HG03060 (cell line): ENCODE data around the gene MYBBP1A.
"Not testable (repeated sequence)": the region's sequence is repeated elsewhere in the genome, so short reads cannot be mapped to it uniquely, and the experiment has no call there.

ENCODE experiments used
- ATAC-seq: cut with Tn5 transposase; IDR thresholded peaks from one replicate; pipeline ENCODE4 v1.9.1; 2021; ENCODE audit warnings: low read depth, moderate number of reproducible peaks; ENCODE audit not compliant: unreplicated experiment

The MYBBP1A gene

DNA sequence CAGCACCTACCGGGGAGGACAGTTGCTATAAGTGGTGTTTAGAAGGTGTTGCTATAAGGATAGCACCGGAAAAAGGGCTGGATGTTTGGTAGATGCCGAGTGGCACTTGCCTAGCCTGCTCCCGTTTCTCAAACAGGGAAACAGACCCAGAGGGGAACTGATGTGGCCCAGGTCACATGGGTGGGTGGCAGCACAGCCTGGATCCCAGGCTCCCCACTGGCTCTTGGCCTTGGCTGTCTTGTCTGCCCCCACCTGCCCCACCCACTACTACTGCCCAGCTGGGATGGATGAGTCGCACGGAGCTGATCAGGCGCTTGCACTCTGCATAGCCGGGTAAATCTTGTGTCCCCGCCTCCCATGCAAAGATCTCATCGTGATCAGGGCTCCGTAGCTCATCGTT lies 36.3 kb upstream of the MYBBP1A start:
- ATAC-seq: no peak

DNA sequence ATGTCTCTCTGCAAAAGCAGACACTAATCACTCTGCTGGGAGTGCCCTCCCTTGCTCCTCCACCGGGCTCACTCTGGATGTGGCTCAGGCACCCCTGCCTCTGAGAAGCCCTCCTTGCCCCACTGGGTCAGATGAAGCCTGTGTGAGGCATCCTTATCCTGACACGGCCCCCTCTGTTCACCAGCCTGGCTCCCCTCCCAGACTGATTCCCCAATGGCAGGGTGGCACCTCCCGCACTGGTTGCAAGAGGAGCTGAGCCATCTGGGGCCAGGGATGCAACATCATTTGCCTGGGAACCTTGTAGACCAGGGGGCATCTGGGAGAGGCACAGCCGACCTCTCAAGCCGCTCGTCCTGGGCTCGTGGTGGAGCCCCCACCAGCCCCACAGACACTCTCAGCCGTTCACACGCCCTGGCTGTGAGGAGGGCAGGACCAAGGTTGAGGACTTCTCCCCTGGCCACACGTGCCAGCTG lies 35.8 kb upstream of the MYBBP1A start:
- no peak for ATAC-seq

DNA sequence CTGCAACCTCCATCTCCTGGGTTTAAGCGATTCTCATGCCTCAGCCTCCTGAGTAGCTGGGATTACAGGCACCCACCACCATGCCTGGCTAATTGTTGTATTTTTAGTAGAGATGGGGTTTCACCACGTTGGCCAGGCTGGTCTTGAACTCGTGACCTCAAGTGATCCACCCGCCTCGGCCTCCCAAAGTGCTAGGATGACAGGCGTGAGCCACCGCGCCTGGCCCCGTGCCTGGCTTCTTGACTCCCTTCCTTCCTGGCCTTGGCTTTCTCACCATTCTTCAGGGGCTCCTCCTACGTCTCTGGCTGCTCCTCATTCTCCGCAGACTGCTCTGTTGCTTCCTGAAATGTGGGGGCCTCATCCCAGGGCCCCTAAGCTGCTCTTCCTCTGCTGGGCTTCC lies 34.9 kb upstream of the MYBBP1A start:
- ATAC-seq: not testable (repeated sequence)

DNA sequence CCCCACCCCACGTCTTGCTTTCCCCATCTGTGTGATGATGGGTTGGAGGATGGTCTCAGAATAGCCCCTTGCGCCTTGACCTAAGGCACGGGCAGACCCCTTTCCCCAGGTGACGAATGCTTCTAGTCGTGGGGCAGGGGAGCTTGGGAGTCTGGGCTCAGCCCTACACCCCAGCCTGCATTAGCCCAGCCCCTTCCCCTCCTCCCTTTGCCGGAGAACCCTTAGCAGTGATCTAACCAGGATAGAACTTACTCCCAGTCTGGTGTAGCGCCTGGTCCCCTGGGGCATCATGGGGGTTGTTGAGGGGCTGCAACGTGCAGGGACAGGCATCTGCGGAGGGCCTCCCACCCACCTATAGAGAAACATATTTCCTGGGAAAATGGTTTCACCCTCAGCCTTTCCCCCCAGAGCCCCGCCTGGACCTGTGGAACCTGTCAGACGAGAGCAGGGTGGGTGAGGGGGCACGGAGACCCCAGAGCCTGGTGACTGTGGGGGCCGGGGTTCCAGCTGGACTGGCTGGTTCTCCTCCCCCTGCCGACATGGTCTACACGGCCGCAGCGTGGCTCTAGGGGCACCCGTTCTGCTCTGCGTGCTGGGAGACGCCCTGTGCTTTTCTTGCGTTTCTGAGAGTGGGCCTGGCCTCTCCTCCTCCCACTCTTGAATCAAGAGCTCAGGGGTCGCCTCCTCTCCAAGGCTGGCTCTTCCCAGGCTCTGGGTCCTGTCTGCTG lies 33.9 kb upstream of the MYBBP1A start:
- no peak for ATAC-seq

DNA sequence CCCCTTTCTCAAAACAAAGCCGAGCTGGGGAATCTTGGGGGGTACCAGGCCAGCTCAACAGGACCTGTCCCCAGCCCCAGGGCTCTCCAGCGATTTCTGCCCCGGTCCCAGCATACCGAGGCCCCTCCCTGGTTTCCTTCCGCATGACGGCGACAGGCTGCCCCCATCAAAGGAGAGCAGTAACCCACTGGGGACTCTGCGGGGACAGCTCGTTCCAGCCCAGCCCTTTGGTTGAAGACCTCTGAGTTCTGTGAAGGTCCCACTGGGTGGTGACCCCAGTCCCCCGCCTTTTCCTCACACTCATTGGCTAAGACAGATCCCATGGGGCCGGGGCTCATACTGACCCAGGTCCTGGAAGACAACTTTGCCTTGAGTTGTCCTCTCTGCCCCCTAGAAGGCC lies 33.2 kb upstream of the MYBBP1A start:
- no peak for ATAC-seq

DNA sequence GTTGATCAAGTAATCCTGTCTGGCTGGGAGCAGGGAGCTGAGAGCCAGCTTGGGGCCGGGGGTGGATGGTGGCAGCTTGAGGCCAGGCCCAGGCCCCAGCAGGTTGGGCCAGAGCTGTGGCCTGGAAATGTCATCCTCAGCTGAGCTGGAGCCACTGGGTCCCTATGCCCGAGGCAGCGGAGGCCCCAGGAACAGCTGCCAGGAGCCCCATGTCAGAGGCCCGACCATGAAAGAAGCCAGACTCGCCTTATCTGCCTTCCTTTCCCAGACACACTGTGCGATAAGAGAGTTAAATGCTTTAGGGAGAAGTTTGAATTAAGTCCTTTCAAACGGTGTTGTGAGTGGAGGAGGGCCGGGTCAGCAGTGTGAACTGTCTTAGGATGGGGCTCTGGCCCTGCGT lies 32.6 kb upstream of the MYBBP1A start:
- ATAC-seq: no peak

DNA sequence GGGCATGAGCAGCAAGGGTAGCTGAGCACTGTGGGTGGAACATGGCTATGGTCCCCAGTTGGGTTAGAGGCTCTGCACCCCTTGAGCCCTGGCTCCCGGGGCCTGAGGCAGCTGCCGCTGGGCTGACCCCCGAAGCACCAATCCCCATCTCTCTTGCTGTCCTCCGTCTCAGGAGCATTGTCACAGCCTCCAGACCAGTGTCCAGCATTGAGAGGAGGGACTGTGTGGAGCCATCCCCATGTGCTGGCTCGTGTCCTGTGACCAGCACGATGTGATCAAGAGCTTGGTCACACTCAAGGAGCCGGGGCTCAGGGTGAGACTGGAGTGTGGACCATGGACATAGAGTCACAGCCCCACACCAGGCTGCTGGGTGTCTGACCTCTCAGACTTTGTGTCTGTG lies 32.0 kb upstream of the MYBBP1A start:
- ATAC-seq: no peak

DNA sequence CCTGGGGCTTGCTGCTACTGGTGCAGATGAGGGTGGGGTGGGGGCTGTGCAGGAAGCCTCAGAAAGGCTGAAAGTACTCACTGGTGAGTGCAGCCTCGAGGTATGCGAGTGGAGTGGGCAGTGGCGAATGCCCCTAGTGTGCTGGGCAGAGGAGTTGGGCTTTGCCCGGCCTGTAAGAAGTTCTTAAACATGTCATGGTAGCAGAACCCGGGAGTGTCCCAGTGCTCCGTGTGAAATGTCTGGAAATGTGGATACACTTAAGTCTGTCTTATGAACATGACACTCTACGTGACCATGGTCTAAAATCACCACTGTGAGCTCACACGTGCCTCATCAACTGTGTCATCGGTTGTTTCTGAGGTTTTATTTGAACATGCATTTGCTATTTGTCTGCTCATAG lies 30.9 kb upstream of the MYBBP1A start:
- ATAC-seq: no peak

DNA sequence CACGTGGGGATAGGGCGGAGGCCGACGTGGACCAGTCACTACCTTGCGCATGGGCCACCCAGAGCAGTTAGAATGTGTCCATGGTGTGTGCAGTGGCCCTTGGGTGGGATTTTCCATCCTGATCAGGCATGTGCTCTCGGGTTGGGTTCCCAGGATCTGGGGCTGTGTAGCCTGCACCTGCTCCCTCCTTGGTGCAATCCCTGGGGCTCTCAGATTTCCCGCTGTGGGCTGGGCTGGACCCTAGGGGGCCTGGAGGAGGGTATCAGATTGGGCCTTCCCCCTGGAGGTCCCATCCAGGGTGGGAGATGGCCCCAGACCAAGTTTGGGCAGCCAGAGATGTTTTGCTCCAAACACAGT lies 30.4 kb upstream of the MYBBP1A start:
- no peak for ATAC-seq

DNA sequence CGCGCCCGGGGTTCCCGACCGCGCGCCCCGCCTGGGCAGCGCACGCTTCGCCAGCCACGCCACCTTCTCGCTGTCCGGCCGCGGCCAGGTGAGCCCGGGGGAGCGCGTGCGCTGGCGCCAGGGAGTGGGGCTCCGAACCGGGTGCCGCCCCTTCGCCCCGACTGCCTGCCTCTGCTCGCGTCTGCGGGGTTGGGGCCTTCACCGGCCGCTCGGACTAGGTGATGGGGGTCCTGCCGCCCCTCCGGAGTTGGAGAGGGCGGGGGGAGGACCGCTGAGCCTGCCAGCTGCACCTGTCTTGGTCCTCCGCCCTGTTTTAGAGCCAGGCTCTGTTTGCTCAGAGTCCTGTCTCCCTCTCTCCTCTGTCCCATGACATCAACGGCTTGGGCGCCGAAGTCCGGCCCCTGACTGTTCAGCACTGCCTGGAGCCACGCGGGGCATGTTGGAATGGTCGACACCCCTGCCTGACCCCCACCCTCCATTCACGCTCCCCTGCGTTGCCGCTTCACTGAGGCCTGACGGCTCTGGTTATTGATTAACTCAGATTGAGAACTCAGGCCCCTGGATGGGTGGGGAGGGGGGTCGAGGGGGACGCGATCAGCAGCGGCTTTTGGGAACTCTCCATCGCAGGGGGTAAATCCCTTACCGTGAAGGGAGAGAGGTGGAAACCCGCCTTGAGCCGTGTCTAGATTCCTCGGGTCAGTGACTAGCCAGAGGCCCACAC lies 29.9 kb upstream of the MYBBP1A start:
- ATAC-seq: no peak

DNA sequence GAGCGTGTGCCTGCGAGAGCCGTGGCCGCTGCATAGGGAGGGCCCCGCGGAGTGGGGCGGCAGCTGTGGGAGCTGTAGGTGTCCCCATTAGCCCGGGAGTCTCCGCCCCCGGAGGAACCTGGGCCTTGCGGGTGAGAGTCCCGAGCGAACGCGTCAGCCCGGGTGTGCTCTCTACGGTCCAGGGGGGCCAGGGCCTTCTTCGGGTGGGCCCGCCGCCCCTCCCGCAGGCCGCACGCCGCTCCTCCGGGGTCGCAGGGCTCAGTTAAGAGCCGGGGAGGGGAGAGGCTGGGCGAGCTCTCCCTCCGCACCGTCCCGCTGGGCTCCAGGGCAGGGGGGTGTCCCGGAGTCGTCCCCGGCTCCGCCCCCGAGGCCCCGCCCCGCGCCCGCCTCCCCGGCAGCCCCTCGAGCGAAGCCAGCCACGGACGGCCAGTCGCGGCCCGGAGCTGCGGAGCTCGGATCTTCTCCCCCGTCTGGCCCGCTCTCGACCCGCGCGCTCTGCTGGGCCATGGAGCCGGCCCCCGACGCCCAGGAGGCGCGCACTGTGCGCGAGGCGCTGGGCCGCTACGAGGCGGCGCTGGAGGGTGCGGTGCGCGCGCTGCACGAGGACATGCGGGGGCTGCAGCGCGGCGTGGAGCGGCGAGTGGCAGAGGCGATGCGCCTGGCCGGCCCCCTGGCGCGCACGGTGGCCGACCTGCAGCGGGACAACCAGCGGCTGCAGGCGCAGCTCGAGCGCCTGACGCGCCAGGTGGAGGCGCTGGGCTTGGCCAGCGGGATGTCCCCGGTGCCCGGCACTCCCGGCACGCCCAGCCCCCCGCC lies 29.1 kb upstream of the MYBBP1A start, which contains the start of gene SMTNL2:
Gene SMTNL2 (plus strand): TSS at position 429 of the 816 bp plus-strand sequence. CDS start 77 bp downstream, at position 506.
- ATAC-seq: no peak

DNA sequence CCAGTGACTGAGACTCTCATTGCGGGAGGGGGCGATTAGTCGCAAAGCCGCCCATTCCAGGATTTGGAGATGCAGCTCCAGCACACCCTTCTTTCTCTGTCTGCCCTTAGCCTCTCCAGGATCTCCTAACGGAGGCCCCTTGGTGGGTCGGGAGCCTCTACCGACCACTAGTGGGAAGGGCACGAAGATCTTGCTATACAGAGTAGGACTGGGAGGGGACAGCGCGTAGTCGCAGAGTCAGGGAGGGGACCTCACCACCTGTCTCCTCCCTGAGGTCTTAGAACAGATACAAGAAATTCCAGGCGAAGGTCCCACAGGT lies 28.6 kb upstream of the MYBBP1A start:
- ATAC-seq: no peak

DNA sequence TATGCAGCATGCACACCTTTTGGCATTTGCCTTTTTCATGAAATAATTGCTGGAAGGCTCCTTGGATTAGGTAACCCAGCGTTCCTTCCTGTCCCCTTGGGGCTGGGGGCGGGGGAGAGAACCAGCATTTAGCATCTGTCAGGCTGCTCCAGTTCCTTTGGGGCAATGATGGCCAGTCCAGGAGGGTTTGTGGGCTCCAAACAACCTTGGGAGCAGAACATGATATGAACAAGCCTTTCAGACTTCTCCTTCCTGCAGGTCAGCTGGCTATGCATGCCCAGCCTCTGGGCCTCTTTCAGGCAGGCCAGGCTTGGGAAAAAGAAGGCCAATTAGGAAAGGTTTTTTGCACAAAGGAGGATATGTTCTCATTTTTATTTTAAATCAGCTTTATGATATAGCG lies 28.0 kb upstream of the MYBBP1A start:
- no peak for ATAC-seq

DNA sequence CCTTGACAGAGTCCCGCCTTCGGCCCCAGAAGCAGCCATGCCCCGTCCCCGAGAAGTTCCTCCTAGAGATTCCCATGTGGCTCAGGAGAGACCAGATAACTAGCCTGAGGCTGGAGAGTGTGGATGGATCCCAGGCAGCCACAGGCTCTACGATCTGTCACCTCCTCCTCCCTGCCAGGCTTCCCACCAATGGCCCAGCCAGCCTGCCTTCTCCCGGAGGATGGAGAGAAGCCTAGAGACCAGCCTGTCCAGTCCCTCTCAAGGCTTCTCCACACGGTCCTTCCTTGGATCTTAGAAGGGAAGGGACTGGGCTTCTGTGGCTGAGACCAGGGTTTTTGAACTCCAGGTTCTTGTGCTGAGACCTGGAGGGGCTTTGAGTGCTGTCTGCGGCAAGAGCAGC lies 27.5 kb upstream of the MYBBP1A start:
- no peak for ATAC-seq

DNA sequence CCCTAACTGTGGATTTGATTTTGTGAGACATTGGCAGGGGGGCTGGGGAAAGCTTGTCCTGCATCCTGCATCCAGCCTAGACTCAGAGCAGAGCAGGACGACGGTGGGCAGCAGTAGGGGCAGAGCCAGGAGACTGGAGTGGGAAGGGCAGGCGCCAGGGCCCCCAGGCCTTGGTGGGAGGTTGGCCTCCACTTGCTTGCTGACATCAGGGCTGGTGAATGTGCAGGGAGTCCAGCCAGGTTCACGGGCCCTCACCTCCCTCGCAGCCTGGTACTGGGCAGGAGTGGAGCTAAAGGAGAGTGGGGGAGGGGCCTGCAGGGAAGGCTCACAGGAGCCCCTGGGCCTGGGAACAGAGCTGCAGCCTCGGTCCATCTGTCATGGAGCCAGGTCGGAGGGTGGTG lies 26.9 kb upstream of the MYBBP1A start:
- no peak for ATAC-seq

DNA sequence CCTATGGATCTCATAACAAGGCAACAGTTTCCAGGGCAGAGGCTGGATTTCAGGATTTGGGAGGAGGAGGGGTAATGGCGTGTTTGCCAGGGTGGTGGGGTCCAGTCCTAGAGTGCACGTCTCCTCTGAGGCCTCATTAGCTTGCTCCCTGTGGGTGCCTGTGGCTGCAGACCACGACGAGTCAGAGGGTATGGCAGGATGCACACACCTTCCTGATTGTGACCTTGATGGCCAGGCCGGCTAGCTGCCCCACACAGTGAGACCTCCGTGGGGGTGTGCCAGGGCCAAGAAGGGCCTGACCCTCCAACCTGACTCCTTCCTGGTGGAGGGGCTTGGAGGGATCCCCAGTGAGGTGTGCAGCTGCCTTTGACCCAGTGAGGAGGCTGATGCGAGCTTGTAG lies 25.1 kb upstream of the MYBBP1A start:
- no peak for ATAC-seq

DNA sequence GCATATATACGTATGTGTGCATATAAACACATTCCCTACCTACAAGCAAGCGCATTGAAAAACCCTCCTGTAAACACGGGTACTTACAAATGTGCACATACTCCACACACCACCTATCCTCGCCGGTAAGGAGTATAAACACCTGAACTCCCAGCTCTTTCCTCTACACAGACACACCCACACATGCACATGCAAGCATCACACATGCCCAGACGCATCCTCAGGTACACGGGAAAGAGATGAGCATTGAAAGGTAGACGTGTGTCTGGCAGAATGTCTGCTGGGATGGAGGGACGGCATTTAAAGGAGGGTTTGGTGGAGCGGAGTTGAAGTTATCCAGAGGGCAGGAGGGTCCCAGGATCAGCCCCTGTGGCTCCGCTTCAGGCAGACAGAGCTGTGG lies 24.5 kb upstream of the MYBBP1A start:
- no peak for ATAC-seq

DNA sequence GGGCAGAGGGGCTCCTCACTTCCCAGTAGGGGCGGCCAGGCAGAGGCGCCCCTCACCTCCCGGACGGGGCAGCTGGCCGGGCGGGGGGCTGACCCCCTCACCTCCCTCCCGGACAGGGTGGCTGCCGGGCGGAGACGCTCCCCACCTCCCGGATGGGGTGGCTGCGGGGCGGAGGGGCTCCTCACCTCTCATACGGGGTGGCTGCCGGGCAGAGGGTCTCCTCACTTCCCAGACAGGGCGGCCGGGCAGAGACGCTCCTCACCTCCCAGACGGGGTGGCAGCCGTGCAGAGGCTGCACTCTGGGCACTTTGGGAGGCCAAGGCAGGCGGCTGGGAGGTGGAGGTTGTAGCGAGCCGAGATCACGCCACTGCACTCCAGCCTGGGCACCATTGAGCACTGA lies 23.2 kb upstream of the MYBBP1A start:
- ATAC-seq: not testable (repeated sequence)

DNA sequence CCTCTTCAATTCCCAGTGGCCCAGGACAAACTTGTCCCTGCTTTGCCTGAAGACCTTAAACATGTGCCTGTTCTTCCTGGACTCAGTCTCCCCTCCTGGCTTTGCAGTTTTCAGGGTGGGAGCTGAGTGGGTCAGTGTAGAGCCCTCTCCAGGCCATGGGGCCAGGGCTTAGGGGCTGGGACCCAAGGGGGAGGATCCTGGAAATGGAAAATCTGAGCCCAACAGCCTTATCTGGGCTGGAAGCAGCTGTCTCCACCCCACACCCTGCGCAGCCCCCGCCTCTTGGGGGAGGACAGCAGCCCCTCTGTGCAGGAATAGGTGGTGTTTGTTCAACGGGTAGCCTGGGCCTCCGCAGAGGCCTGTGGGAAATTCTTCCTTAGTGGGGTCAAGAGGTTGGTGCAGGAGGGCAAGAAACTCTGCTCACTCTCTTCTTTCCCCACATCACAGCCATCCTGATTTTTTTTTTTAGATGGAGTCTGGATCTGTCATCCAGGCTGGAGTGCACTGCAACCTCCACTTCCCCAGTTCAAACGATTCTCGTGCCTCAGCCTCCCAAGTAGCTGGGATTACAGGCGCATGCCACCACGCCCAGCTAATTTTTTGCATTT lies 22.3 kb upstream of the MYBBP1A start:
- no peak for ATAC-seq

DNA sequence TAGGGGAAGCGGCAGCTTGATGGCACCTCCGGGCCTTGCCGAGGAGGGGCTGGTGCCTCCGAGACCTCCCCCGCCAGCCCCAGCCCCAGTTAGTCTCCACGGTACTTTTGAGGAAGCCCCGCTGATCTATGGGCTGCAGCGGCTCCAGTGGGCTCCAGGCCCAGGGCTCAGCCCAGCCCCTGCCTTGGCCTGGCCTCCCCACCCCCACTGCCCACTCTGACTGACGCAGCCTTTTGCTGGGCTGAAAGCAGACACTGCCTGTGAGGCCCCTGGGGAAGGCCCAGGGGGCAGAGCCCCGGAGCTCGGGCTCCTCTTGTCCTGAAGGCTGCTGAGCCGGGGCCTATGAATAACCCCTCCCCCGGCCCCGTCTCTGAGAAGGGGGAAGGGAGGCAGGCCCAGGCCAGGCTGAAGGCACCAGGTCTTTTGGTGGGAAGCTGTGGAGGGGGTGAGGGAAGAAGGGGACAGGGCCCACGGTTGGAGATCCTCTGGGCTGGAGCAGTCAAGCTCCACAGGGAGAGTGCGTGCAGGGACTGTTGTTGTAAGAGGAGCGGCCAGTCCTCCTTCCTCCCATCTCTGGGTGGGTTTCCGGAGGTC lies 21.6 kb upstream of the MYBBP1A start:
- no peak for ATAC-seq

DNA sequence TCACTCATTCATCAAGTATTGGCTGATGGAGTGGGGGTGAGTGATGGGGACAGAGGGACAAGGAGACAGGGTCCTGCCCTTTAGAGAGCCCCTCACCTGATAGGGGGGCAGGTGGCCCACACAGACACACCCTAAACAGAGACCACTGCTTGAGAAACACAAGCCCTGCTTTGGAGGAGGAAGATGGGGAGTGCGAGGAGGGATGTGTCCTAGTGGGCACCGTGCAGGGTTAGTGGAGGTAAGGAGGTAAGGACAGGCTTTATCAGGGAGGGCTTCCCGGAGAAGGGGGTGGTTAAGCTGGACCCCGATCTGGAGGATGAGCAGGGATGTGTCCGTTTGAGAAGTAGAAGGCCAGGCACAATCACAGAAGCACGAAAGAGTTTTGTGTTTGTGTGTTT lies 21.0 kb upstream of the MYBBP1A start:
- ATAC-seq: no peak
